CD4-positive, alpha-beta T cell treated with Interleukin-1 beta for 1 hour (primary cell): ENCODE measurements around the gene NPIPA1.
"Not testable (repeated sequence)": the region's sequence is repeated elsewhere in the genome, so short reads cannot be mapped to it uniquely, and the experiment has no call there.

ENCODE experiments used
- DNase-seq, 2 donors: peaks; one replicate each; pipeline ENCODE4 v3.0.0-alpha.2; 2020 to 2022

The NPIPA1 gene

DNA sequence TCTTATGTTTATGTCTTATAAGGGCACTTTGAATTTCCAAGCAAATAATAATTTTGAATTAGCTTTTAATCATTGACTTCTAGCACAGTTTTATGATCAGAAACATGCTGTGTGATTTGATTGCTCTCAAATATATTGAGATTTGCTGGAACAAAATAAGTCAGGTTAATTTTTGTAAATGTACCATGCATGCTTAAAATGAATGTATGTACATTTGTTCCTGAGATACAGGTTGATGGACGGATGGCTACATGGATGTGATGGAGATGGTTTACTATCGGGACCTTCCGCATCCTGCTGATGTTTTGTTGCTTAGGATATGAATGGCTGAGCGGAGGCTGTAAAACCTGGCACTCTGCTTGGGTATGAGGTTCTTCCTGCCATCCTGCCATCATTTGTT lies at the start of gene NPIPA1:
Gene NPIPA1 (plus strand): TSS at position 301 of the 400 bp plus-strand sequence. CDS start 0 bp downstream, at position 301.
- DNase-seq, result not testable (repeated sequence)

DNA sequence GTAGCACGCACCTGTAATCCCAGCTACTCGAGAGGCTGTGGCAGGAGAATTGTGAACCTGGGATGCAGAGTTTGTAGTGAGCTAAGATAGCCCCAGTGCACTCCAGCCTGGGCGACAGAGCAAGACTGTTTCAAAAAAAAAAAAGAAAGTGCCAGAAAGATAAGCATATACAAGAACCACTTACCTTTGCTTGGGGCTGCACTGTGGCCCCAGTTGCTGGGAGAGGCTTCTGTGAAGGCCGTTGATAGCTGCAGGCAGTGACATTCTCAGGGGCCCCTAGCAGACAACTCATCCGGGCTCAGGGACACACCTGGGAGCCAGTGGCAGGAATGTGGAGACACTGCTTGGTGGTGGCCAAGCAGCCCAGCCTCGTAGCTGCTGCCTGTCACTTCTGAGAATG lies 45.1 kb upstream of the NPIPA1 start:
- not testable (repeated sequence) for DNase-seq

DNA sequence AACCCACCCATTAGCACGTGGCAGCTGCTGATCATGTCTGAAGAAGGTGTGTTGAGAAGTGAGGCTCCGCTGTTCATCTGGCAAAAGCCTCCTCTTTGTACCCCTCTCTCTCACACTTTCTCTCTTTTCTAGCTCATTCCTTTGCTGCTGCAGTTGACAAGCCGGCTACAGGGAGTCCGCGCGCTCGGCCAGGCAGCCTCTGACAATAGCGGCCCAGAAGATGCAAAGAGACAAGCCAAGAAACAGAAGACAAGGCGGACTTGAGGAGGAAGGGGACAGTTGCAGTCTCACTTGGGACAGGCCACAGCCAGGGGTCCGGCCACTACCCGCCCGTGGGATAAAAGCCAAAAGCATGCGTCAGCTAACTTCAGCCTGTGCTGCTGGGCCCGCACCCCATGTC lies 41.9 kb upstream of the NPIPA1 start:
- not testable (repeated sequence) for DNase-seq

DNA sequence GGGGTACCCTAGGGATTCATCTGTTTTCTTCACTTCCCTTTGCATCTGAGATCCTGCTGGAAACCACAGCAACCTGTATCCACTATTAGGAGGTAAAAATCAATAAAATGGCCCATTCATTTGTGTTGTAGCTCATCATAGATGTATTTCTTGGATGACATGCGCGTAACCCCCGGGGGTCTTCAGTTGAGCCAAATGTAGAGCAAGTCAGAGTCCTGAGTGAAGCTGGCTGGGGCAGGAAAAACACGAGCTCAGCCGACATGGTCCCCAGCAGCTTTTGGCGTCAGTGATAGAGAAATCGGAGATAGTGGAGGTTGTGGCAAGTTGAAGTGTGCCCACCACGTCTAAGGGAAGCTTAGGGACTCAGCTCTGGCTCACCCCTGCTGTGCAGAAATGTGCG lies 41.2 kb upstream of the NPIPA1 start:
- DNase-seq, result not testable (repeated sequence)

DNA sequence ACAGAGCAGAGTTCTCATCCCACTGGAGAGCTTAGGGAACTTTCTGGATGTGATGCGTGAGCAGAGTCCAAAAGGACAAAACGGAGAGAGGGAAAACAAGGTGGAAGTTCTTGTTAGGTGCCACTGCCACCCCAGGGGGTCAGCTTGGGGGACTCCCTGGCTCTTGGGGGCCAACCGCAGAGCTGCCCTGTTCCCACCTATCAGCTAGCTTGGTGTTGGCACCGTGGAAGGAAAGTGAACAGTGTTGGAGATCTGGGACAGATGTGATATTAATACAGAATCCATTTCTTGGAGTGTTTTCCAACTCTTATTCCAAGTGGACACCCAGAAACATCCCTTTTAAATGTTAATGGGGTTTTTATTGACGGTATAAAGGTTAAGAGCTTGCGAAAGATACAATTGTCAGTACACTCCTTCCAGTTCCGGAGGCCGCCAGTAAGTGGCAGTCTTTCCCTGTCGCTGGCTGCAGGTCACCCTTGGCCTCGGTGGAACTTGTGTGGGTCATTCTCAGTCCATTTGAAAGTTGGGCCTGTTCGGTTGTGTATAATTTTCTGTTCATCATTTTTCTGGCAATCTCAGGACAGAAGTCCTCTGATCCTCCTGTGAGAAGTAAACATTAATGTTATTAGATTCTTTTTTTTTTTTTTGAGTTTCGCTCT lies 40.1 kb upstream of the NPIPA1 start:
- not testable (repeated sequence) for DNase-seq

DNA sequence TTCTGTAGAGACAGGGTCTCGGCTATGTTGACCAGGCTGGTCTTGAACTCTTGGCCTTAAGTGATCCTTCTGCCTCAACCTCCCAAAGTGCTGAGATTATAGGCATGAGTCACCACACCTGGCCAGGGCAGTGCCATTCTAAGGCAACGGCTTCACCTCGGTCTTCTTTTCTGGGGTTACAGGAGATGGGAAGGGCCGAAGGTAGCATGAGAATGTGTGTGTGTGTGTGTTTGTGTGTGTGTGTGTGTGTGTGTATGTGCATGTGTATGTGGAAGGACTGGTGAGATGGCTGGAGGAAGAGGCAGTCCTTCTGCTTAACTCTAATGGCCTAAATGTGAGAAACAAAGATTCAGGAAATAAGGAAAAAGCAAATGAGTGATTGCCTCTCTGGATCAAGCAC lies 39.1 kb upstream of the NPIPA1 start:
- not testable (repeated sequence) for DNase-seq

DNA sequence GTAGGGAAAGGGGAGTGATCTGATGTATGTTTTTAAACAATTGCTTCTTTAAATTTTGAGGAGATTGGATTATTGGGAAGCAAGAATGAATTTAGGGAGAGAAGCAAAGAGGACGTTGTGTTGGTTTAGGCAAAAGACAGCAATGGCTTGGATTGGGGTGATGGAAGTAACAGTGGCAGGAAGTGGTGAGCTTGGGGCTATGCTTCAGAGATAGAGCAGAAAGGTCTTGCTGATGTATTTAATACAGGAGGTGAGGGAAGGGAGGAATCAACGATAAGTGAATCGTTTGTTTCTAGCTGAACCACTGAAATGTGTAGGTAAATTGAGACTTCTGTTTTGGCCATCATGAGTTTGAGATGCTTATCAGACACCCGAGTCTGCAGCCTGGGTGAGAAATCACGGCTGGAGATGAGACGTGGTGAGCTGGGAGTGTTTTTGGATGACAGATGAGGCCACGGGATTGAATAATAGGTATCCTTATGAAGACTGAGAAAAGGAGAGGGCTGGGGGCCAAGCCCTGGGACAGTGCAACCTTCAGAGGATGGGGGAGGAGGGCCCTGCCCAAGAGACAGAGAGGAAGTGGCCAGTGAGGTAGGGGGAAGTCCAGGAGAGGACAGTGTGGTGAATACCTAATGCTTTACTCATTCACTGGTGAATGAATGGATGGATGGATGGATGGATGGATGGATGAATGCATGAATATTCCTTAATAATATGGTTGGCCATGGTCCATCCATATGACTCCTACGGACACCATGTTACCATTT lies 33.9 kb upstream of the NPIPA1 start:
- not testable (repeated sequence) for DNase-seq

DNA sequence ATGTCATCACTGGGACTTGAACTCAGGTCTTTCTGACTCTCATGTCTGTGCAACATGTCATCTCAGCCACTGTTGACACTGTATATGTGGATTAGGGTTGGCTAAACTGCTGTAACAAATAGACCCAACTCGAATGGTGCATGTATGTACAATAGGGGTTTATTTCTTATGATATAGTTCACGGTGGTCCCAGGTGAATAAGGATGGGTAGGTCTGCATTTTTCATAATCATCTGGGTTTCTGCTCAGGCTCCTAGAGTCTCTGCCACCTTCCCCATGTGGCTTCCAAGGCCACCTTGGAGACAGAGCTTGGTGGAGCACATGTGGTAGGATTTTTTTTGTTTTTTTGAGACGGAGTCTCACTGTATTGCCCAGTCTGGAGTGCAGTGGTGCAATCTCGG lies 27.5 kb upstream of the NPIPA1 start:
- not testable (repeated sequence) for DNase-seq

DNA sequence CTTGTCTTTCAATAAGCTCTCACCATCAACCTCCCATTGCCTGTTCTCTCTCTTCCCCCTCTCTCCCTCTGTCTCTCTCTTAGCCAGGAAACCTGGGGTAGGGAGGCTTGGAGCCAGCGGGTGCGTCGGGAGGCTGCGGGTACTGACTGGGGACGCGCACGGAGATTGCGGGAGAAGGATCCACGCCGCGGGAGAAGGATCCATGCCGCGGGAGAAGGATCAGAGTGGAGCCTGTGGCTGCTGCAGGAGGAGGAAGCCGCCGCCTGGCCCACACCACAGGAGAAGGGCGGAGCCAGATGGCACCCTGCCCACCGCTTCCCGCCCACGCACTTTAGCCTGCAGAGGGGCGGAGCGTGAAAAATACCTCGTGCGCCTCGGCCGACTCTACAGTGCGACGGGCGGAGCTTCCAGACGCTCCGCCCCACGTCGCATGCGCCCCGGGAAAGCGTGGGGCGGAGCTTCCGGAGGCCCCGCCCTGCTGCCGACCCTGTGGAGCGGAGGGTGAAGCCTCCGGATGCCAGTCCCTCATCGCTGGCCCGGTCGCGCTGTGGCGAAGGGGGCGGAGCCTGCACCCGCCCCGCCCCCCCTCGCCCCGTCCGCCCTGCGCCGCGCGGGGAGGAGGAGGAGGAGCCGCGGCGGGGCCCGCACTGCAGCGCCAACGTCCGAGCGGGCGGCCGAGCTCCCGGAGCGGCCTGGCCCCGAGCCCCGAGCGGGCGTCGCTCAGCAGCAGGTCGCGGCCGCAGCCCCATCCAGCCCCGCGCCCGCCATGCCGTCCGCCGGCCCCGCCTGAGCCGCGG lies 26.2 kb upstream of the NPIPA1 start:
- not testable (repeated sequence) for DNase-seq

DNA sequence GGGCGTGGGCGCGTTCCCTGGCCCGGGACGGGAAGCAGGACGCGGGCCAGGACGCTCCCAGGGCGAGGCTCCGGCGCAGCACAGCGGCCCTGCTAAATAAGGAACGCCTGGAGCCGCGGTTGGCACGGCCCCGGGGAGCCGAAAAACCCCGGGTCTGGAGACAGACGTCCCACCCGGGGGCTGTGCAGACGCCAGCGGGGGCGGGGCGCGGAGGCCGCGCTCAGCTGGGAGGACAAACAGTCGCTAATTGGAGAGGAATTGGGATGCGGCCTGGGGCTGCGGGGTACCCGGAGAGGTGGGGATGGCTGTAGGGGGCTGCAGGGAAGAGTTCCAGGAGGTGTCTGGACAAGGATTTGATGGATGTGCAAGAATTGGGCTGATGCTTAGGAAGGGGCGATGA lies 25.3 kb upstream of the NPIPA1 start:
- DNase-seq, result peak; percentile 18 to 47

DNA sequence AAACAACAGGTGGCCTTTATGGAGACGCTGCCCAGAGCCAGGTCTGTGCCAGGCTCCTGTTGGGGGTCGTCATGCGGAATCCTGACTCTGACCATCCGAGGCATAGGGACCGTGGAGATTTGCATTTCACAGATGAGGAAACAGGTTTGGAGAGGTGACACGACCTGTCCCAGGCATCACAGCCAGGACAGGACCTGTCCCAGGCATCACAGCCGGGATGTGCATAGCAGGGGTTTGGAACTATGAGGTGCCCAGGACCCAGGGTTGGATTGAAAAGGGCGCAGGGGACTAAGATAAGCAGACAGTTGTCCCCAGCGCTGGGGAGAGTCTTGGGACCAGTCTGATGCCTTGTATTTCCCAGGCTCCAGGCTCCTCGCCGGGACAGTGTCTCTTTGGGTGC lies 24.7 kb upstream of the NPIPA1 start:
- not testable (repeated sequence) for DNase-seq

DNA sequence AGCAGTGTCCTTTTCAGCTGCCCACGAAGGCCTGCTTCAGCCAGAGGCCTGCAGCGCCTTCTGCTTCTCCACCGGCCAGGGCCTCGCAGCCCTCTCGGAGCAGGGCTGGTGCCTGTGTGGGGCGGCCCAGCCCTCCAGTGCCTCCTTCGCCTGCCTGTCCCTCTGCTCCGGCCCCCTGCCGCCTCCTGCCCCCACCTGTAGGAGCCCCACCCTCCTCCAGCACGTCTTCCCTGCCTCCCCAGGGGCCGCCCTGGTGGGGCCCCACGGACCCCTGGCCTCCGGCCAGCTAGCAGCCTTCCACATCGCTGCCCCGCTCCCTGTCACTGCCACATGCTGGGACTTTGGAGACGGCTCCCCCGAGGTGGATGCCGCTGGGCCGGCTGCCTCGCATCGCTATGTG lies 18.7 kb upstream of the NPIPA1 start:
- not testable (repeated sequence) for DNase-seq

DNA sequence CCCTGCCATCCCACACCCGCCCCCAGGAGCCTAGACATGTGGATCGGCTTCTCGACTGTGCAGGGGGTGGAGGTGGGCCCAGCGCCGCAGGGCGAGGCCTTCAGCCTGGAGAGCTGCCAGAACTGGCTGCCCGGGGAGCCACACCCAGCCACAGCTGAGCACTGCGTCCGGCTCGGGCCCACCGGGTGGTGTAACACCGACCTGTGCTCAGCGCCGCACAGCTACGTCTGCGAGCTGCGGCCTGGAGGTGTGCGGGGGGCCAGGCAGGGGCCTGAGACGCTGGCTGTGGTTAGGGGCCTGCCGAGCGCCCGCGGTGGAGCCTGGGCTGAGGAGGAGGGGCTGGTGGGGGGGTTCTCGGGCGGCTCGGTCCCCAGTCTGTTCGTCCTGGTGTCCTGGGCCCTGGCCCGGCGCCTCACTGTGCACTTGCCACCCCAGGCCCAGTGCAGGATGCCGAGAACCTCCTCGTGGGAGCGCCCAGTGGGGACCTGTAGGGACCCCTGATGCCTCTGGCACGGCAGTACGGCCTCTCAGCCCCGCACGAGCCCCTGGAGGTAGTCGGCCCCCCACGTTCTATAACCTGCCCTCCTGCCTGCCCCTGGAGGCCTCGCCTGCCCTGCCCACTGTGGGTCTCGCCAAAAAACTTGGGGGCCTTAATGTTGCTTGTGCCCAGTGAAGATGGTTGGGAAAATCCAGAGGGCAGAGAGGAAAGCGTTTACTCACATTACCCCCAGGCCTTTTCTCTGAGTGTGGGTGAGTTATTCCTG lies 17.2 kb upstream of the NPIPA1 start:
- DNase-seq, result not testable (repeated sequence)

DNA sequence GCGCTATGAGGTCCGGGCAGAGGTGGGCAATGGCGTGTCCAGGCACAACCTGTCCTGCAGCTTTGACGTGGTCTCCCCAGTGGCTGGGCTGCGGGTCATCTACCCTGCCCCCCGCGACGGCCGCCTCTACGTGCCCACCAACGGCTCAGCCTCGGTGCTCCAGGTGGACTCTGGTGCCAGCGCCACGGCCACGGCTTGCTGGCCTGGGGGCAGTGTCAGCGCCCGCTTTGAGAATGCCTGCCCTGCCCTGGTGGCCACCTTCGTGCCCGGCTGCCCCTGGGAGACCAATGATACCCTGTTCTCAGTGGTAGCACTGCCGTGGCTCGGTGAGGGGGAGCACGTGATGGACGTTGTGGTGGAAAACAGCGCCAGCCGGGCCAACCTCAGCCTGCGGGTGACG lies 15.0 kb upstream of the NPIPA1 start:
- not testable (repeated sequence) for DNase-seq

DNA sequence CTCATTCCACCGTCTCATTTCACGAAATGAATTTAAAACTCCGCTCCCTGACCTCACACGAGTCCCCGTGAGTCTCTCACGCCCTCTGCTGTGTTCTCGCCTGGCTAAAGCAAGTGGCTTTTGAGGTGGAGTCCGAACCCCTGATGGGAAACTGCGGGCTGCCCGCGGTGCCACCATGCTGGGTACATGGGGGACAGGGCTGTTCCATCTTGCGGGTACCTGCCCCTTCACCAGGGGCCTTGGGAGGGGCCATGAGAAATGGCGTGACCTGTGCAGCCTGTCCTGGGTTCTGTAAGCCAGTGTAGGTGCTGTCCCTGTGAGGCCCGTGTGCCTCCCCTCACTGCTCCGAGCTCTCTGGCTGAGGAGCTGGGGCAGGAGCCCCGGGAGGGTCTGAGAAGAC lies 14.3 kb upstream of the NPIPA1 start:
- DNase-seq, result not testable (repeated sequence)

DNA sequence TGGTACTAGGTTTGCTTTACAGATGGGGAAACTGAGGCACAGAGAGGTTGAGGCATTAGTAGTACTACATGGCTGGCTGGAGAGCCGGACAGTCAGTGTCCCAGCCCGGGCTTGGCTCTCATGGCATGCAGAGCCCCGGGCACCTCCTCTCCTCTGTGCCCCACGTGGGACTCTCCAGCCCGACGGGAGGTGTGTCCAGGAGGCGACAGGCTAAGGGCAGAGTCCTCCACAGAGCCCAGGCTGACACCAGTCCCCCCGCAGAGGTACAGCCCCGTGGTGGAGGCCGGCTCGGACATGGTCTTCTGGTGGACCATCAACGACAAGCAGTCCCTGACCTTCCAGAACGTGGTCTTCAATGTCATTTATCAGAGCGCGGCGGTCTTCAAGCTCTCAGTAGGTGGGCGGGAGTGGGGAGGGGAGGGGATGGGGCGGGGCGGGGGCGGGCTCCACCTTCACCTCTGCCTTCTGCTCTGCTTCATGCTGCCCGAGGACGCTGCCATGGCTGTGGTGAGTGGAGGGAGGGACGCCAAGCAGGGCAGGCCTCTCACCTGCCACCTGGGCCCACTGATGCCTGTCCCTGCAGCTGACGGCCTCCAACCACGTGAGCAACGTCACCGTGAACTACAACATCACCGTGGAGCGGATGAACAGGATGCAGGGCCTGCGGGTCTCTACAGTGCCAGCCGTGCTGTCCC lies 13.7 kb upstream of the NPIPA1 start:
- not testable (repeated sequence) for DNase-seq

DNA sequence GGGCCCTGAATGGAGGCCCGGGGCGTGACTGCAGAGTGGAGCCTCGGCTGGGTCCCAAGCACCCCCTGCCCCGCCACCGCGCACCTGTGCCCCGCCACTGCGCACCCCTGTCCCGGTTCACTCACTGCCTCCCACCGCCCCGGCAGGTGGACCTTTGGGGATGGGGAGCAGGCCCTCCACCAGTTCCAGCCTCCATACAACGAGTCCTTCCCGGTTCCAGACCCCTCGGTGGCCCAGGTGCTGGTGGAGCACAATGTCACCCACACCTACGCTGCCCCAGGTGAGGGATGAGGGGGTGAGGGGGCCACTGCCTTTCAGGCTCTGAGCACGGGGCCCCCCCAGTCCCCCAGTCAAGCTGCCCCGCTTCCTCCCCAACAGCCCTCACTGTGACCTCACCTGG lies 12.9 kb upstream of the NPIPA1 start:
- not testable (repeated sequence) for DNase-seq

DNA sequence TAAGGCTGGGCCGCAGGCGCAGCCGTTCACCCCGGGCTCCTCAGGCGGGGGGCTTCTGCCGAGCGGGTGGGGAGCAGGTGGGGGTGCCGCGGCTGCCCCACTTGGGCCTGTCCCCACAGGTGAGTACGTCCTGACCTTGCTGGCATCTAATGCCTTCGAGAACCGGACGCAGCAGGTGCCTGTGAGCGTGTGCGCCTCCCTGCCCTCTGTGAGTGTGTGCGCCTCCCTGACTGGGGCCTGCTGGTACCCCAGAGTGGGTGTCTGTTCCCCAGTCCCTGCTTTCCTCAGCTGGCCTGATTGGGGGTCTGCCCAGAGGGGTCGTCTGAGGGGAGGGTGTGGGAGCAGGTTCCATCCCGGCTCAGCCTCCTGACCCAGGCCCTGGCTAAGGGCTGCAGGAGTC lies 12.3 kb upstream of the NPIPA1 start:
- DNase-seq, result not testable (repeated sequence)

DNA sequence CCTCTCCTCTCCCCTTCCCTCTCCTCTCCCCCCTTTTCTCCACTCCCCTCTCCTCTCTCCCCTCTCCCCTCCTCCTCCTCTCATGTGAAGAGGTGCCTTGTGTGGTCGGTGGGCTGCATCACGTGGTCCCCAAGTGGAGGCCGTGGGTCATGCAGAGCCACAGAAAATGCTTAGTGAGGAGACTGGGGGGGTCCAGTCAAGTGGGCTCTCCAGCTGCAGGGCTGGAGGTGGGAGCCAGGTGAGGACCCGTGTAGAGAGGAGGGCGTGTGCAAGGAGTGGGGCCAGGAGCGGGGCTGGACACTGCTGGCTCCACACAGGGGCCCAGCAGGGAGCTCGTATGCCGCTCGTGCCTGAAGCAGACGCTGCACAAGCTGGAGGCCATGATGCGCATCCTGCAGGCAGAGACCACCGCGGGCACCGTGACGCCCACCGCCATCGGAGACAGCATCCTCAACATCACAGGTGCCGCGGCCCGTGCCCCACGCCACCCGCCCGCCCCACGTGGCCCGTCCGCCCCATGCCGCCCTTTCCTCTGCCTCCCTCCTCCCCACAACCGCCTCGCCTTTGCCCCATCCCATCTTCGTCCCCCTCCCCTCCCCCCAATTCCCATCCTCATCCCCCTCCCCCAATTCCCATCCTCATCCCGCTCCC lies 9.1 kb upstream of the NPIPA1 start:
- not testable (repeated sequence) for DNase-seq

DNA sequence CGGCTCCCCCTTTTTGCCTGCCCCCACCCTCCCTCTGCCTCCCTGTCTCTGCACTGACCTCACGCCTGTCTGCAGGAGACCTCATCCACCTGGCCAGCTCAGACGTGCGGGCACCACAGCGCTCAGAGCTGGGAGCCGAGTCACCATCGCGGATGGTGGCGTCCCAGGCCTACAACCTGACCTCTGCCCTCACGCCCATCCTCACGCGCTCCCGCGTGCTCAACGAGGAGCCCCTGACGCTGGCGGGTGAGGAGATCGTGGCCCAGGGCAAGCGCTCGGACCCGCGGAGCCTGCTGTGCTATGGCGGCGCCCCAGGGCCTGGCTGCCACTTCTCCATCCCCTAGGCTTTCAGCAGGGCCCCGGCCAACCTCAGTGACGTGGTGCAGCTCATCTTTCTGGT lies 8.1 kb upstream of the NPIPA1 start:
- not testable (repeated sequence) for DNase-seq

DNA sequence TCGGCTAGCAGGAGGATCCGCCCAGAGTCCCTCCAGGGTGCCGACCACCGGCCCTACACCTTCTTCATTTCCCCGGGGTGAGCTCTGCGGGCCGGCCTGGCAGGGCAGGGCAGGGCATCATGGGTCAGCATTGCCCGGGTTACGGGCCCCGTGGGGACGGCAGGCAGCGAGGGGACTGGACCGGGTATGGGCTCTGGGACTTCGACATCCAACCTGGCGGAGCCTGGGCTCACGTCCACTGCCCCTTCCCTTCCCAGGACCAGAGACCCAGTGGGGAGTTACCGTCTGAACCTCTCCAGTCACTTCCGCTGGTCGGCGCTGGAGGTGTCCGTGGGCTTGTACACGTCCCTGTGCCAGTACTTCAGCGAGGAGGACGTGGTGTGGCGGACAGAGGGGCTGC lies 7.0 kb upstream of the NPIPA1 start:
- DNase-seq, result not testable (repeated sequence)
